SK-N-SH (cell line): ENCODE data around the gene SLC20A1. TPM values are rescaled to one million over a fixed set of nuclear protein-coding genes. Genes with fewer than 3 reads are reported as not detected.

Source experiments
- CTCF ChIA-PET: fragments of 300-600, 350-600 bp; formaldehyde crosslinking; extraction: SDS; loops from one replicate; lab custom pipeline; 2021; lab: Yijun Ruan, JAX
- POLR2A ChIA-PET: fragments of 350-600 bp; sonication (Branson Sonifier 250); formaldehyde crosslinking; extraction: SDS; loops from one replicate; lab custom pipeline; 2020; ENCODE audit warnings: antibody characterized with exemption, inconsistent platforms; lab: Yijun Ruan, JAX
- DNase-seq: peaks from one replicate; pipeline ENCODE4 v3.0.0; 2012
- H2AFZ ChIP-seq: fragments of 200-600 bp; sonication (generic); 2 replicates; pipeline ENCODE4 v1.8.1; 2016; ENCODE audit warnings: antibody characterized with exemption, mild to moderate bottlenecking, low read depth
- H3F3A ChIP-seq: fragments of 200-600 bp; sonication (generic); replicated peaks from 2 replicates; pipeline ENCODE3; 2016; ENCODE audit warnings: antibody characterized with exemption, mild to moderate bottlenecking; ENCODE audit not compliant: insufficient read depth
- H3K27ac ChIP-seq, 2 experiments: fragments of 200-500 bp in 1 of 2; fragments of 200-600 bp in 1 of 2; sonication (Bioruptor generic) in 1 of 2; sonication (generic), shearing (Covaris generic) in 1 of 2; 2 replicates each; pipeline versions ENCODE4 v1.5.1 to v1.6.1; 2014 to 2016; ENCODE audit warnings: low read depth in 2 of 2, inconsistent platforms in 1 of 2, low read length in 1 of 2, mild to moderate bottlenecking in 1 of 2, mixed read lengths in 1 of 2
- H3K27me3 ChIP-seq: fragments of 200-600 bp; sonication (generic), shearing (Covaris generic); 2 replicates; pipeline ENCODE4 v1.6.1; 2016; ENCODE audit warnings: mixed run types; ENCODE audit not compliant: insufficient read depth
- H3K36me3 ChIP-seq, 2 experiments: fragments of 200-500 bp in 1 of 2; fragments of 200-600 bp in 1 of 2; sonication (Bioruptor generic) in 1 of 2; sonication (generic) in 1 of 2; replicated peaks in 1 of 2; 2 replicates each; pipeline versions ENCODE3 to v1.5.1; 2014 to 2016; ENCODE audit warnings: low read length in 1 of 2, mild to moderate bottlenecking in 1 of 2; ENCODE audit not compliant: insufficient read depth in 2 of 2, control insufficient read depth in 1 of 2
- H3K4me1 ChIP-seq, 2 experiments: fragments of 200-500 bp in 1 of 2; fragments of 200-600 bp in 1 of 2; sonication (Bioruptor generic) in 1 of 2; sonication (generic), shearing (Covaris generic) in 1 of 2; 2 replicates each; pipeline versions ENCODE4 v1.5.1 to v1.6.1; 2014 to 2016; ENCODE audit warnings: low read depth in 1 of 2, low read length in 1 of 2, mixed run types in 1 of 2; ENCODE audit not compliant: insufficient read depth in 2 of 2, control insufficient read depth in 1 of 2
- H3K4me2 ChIP-seq: fragments of 200-600 bp; sonication (generic), shearing (Covaris generic); 2 replicates; pipeline ENCODE4 v1.6.1; 2017; ENCODE audit warnings: mixed run types
- H3K4me3 ChIP-seq, 2 experiments: fragments of 200-500 bp in 1 of 2; fragments of 200-600 bp in 1 of 2; sonication (Bioruptor generic) in 1 of 2; sonication (generic), shearing (Covaris generic) in 1 of 2; 2 replicates each; pipeline versions ENCODE4 v1.5.1 to v1.8.1; 2014 to 2016; ENCODE audit warnings: low read depth in 2 of 2, inconsistent platforms in 1 of 2, low read length in 1 of 2, mild to moderate bottlenecking in 1 of 2, mixed read lengths in 1 of 2, moderate library complexity in 1 of 2
- H3K79me2 ChIP-seq: fragments of 200-600 bp; sonication (generic); 2 replicates; pipeline ENCODE4 v1.8.1; 2017; ENCODE audit warnings: mild to moderate bottlenecking; ENCODE audit not compliant: insufficient read depth
- H3K9ac ChIP-seq: fragments of 200-600 bp; sonication (generic); 2 replicates; pipeline ENCODE4 v1.6.1; 2017; ENCODE audit warnings: mixed run types
- H3K9me2 ChIP-seq: fragments of 200-600 bp; sonication (generic); 2 replicates; pipeline ENCODE4 v1.6.1; 2017; ENCODE audit warnings: mixed run types
- H3K9me3 ChIP-seq: fragments of 200-600 bp; sonication (generic); 2 replicates; pipeline ENCODE4 v1.6.1; 2017; ENCODE audit warnings: mixed run types, mild to moderate bottlenecking, moderate library complexity
- H4K20me1 ChIP-seq: fragments of 200-600 bp; sonication (generic); 2 replicates; pipeline ENCODE4 v1.6.1; 2017; ENCODE audit warnings: mild to moderate bottlenecking, mixed run types; ENCODE audit not compliant: insufficient read depth
- ELF1 ChIP-seq: IDR thresholded peaks from 2 replicates; pipeline ENCODE4 v1.4.0; 2012
- FOSL2 ChIP-seq: IDR thresholded peaks from 2 replicates; pipeline ENCODE4 v1.4.0; 2012; ENCODE audit warnings: low read depth, mild to moderate bottlenecking, moderate library complexity, borderline replicate concordance
- GABPA ChIP-seq: IDR thresholded peaks from 2 replicates; pipeline ENCODE4 v1.4.0; 2012; ENCODE audit warnings: low read depth, mild to moderate bottlenecking
- GATA2 ChIP-seq: sonication (generic); formaldehyde crosslinking; IDR thresholded peaks from 2 replicates; pipeline ENCODE4 v1.5.0; 2020; ENCODE audit warnings: mild to moderate bottlenecking, missing genetic modification reagents
- JUND ChIP-seq: IDR thresholded peaks from 2 replicates; pipeline ENCODE4 v1.4.0; 2012
- MXI1 ChIP-seq: IDR thresholded peaks from 2 replicates; pipeline ENCODE4 v1.6.1; 2012; ENCODE audit warnings: mild to moderate bottlenecking, low read depth, low read length, improper control_type of control experiment
- RAD21 ChIP-seq: IDR thresholded peaks from 2 replicates; pipeline ENCODE4 v1.6.1; 2012; ENCODE audit warnings: mild to moderate bottlenecking, low read length
- RFX5 ChIP-seq: IDR thresholded peaks from 2 replicates; pipeline ENCODE4 v1.6.1; 2012; ENCODE audit warnings: mild to moderate bottlenecking, improper control_type of control experiment, low read length
- SIN3A ChIP-seq: IDR thresholded peaks from 2 replicates; pipeline ENCODE4 v1.6.1; 2012; ENCODE audit warnings: low read depth, mild to moderate bottlenecking, low read length, moderate library complexity, borderline replicate concordance
- SMC3 ChIP-seq: IDR thresholded peaks from 2 replicates; pipeline ENCODE4 v1.6.1; 2012; ENCODE audit warnings: low read depth, low read length, improper control_type of control experiment
- TAF1 ChIP-seq: IDR thresholded peaks from 2 replicates; pipeline ENCODE4 v1.6.1; 2012; ENCODE audit warnings: low read depth, mild to moderate bottlenecking, low read length, moderate library complexity, borderline replicate concordance
- YY1 ChIP-seq: IDR thresholded peaks from 2 replicates; pipeline ENCODE4 v1.4.0; 2012; ENCODE audit warnings: low read depth, mild to moderate bottlenecking
- WGBS: methylation state at CpG from one replicate; pipeline ENCODE4 v1.1.6; 2017; ENCODE audit warnings: low lambda C conversion rate; 5-methylcytosine and 5-hydroxymethylcytosine counted together
- polyA plus RNA-seq, 3 experiments: library from polyadenylated mRNA; depleted of rRNA; stranded (reverse); fragments of >200 nt; gene quantifications; 2 replicates each; pipeline ENCODE4 v1.2.3, GENCODE V29; 2012
- TF ChIP-seq, protein P1 (sequence below): fragments of 200-600 bp; sonication (generic); IDR thresholded peaks from 2 replicates; pipeline ENCODE4 v1.6.1; 2017; ENCODE audit warnings: antibody characterized with exemption, mild to moderate bottlenecking, moderate library complexity
- TF ChIP-seq, protein P2 (sequence below): IDR thresholded peaks from 2 replicates; pipeline ENCODE4 v1.4.0; 2012; ENCODE audit warnings: low read depth, borderline replicate concordance
- TF ChIP-seq, protein P3 (sequence below): IDR thresholded peaks from 2 replicates; pipeline ENCODE4; 2012
- TF ChIP-seq, protein P4 (sequence below): IDR thresholded peaks from 2 replicates; pipeline ENCODE4 v1.4.0; 2012; ENCODE audit warnings: low read depth
- TF ChIP-seq, protein P5 (sequence below): fragments of 150-350 bp; IDR thresholded peaks from 2 replicates; pipeline ENCODE4 v1.6.1; 2016; ENCODE audit warnings: mild to moderate bottlenecking, low read depth, low read length

SLC20A1 gene
- polyA plus RNA-seq, 1 of the 3 experiments (the other 2 are of a cell fraction): 56.3 TPM

DNA sequence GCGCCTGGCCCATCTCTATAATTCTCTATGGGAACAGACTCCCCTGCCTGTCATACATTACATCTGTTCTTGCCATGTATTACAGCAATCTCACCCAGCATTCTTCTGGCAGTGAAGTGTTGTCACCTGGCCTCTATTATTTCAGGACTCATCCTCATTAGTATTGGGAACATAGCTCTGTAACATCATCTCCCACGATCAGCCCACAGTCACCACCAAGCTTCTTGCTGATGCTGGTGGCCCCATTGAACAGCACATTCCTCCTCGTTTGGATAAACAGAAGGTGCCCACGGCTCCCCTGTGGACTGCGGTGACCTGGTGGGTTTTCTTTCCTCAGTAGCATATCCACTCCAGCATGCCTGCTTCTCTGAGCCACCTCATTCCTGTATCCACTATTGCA is 39.8 kb upstream of the SLC20A1 start:
- Histone ChIP-seq H3K4me2 (no peak overlapping the region), H3K79me2 (no peaks in the 10 kb centered on the region), H3K9me2 (no peaks in the 10 kb centered on the region), H2AFZ (no peak overlapping the region), H3K4me1 (no peaks in the 10 kb centered on the region; a peak in 1 of 4 replicates), H4K20me1 (no peaks in the 10 kb centered on the region), H3K27me3 (no peaks in the 10 kb centered on the region), H3K4me3 (no peak overlapping the region), H3K9me3 (no peaks in the 10 kb centered on the region), H3K27ac (no peak overlapping the region), H3F3A (no peaks in the 10 kb centered on the region), H3K36me3 (no peaks in the 10 kb centered on the region), H3K9ac (no peak overlapping the region)
- CTCF ChIA-PET: interaction anchor here (1.0 to 13.6 kb wide), 3 partner anchors 11 to 131 kb away, joined by 3 to 149 read pairs (median 3); no protein-coding TSS in a partner anchor
- 86% methylated on average over 5 of the region's 5 CpGs for WGBS
- POLR2A ChIA-PET: no interaction called here
- TF ChIP-seq JUND (no peak), MXI1 (no peak), FOSL2 (no peak), TAF1 (no peak), SMC3 (no peak), ELF1 (no peak), GATA2 (no peak), GABPA (no peak), RFX5 (no peak), YY1 (no peak), RAD21 (no peak), SIN3A (no peak)
- TF ChIP-seq, protein P1, sequence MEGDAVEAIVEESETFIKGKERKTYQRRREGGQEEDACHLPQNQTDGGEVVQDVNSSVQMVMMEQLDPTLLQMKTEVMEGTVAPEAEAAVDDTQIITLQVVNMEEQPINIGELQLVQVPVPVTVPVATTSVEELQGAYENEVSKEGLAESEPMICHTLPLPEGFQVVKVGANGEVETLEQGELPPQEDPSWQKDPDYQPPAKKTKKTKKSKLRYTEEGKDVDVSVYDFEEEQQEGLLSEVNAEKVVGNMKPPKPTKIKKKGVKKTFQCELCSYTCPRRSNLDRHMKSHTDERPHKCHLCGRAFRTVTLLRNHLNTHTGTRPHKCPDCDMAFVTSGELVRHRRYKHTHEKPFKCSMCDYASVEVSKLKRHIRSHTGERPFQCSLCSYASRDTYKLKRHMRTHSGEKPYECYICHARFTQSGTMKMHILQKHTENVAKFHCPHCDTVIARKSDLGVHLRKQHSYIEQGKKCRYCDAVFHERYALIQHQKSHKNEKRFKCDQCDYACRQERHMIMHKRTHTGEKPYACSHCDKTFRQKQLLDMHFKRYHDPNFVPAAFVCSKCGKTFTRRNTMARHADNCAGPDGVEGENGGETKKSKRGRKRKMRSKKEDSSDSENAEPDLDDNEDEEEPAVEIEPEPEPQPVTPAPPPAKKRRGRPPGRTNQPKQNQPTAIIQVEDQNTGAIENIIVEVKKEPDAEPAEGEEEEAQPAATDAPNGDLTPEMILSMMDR: no peak
- TF ChIP-seq, protein P2, sequence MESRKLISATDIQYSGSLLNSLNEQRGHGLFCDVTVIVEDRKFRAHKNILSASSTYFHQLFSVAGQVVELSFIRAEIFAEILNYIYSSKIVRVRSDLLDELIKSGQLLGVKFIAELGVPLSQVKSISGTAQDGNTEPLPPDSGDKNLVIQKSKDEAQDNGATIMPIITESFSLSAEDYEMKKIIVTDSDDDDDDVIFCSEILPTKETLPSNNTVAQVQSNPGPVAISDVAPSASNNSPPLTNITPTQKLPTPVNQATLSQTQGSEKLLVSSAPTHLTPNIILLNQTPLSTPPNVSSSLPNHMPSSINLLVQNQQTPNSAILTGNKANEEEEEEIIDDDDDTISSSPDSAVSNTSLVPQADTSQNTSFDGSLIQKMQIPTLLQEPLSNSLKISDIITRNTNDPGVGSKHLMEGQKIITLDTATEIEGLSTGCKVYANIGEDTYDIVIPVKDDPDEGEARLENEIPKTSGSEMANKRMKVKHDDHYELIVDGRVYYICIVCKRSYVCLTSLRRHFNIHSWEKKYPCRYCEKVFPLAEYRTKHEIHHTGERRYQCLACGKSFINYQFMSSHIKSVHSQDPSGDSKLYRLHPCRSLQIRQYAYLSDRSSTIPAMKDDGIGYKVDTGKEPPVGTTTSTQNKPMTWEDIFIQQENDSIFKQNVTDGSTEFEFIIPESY: no peak
- TF ChIP-seq, protein P3, sequence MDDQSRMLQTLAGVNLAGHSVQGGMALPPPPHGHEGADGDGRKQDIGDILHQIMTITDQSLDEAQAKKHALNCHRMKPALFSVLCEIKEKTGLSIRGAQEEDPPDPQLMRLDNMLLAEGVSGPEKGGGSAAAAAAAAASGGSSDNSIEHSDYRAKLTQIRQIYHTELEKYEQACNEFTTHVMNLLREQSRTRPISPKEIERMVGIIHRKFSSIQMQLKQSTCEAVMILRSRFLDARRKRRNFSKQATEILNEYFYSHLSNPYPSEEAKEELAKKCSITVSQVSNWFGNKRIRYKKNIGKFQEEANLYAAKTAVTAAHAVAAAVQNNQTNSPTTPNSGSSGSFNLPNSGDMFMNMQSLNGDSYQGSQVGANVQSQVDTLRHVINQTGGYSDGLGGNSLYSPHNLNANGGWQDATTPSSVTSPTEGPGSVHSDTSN: no peak
- TF ChIP-seq, protein P4, sequence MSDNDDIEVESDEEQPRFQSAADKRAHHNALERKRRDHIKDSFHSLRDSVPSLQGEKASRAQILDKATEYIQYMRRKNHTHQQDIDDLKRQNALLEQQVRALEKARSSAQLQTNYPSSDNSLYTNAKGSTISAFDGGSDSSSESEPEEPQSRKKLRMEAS: no peak
- TF ChIP-seq, protein P5, sequence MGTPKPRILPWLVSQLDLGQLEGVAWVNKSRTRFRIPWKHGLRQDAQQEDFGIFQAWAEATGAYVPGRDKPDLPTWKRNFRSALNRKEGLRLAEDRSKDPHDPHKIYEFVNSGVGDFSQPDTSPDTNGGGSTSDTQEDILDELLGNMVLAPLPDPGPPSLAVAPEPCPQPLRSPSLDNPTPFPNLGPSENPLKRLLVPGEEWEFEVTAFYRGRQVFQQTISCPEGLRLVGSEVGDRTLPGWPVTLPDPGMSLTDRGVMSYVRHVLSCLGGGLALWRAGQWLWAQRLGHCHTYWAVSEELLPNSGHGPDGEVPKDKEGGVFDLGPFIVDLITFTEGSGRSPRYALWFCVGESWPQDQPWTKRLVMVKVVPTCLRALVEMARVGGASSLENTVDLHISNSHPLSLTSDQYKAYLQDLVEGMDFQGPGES: no peak
- no peak for DNase-seq
